HEK293T (cell line): ENCODE data around the gene SPAG6.

Experiments used
- ARNT ChIP-seq: fragments of 450-650 bp; IDR thresholded peaks from 2 replicates; pipeline ENCODE4 v1.6.1; 2017; ENCODE audit warnings: mild to moderate bottlenecking
- BHLHE40 ChIP-seq: fragments of 450-650 bp; IDR thresholded peaks from 2 replicates; pipeline ENCODE4 v1.6.1; 2016; ENCODE audit warnings: mild to moderate bottlenecking, moderate library complexity, borderline replicate concordance
- ELF4 ChIP-seq: fragments of 450-650 bp; IDR thresholded peaks from 2 replicates; pipeline ENCODE4 v1.6.1; 2017; ENCODE audit warnings: antibody characterized with exemption
- FOXA1 ChIP-seq: fragments of 450-650 bp; IDR thresholded peaks from 2 replicates; pipeline ENCODE4 v1.6.1; 2016; ENCODE audit warnings: mild to moderate bottlenecking
- FOXM1 ChIP-seq: fragments of 450-650 bp; IDR thresholded peaks from 2 replicates; pipeline ENCODE4 v1.6.1; 2017; ENCODE audit warnings: mild to moderate bottlenecking, borderline replicate concordance
- HDGF ChIP-seq: fragments of 450-650 bp; IDR thresholded peaks from 2 replicates; pipeline ENCODE4 v1.6.1; 2017; ENCODE audit warnings: antibody characterized with exemption, borderline replicate concordance
- L3MBTL2 ChIP-seq: fragments of 450-650 bp; conservative IDR thresholded peaks from 2 replicates; pipeline ENCODE4 v1.6.1; 2016; ENCODE audit warnings: mild to moderate bottlenecking
- NFRKB ChIP-seq: fragments of 450-650 bp; IDR thresholded peaks from 2 replicates; pipeline ENCODE4 v1.6.1; 2016; ENCODE audit warnings: mild to moderate bottlenecking, moderate library complexity
- SP1 ChIP-seq: fragments of 450-650 bp; IDR thresholded peaks from 2 replicates; pipeline ENCODE4 v1.6.1; 2017
- TARDBP ChIP-seq: fragments of 450-650 bp; IDR thresholded peaks from 2 replicates; pipeline ENCODE4 v1.6.1; 2016

GRCh38 chr10:22436526-22436892 lies 91.2 kb downstream of the SPAG6 start:
- TF ChIP-seq BHLHE40 (no peak), HDGF (no peak), L3MBTL2 (no peak), TARDBP (no peak), FOXM1 (no peak), NFRKB (no peak), ARNT (no peak), ELF4 (no peak), SP1 (no peak), FOXA1 (no peak)
